ENCODE results near the gene FAM89B.

GRCh38 chr11:65615229-65615949 is 43.1 kb downstream of the FAM89B start, which contains the start of gene PCNX3:
- TF ChIP-seq CTCF (conservative IDR thresholded peaks at IDR 0.05 in 1 of 2, IDR thresholded peaks at IDR 0.05 in 1 of 2; ENCODE audit: extremely low read depth in 1 of 2, insufficient read depth in 1 of 2, low read depth in 1 of 2, low read length in 2 of 2) (no peak), EZH2 (IDR thresholded peaks at IDR 0.05; ENCODE audit: borderline replicate concordance, low read length) (no peak)

Data from mammary epithelial cell (primary cell).